IMR-90 (cell line): Measurements from ENCODE around the gene KLHL40. TPM values are rescaled to one million over a fixed set of nuclear protein-coding genes. Genes with fewer than 3 reads are reported as not detected.

ENCODE experiments used
- ATAC-seq: fragments of 200-7000 bp; cut with Tn5 transposase; 2 replicates; pipeline ENCODE4 v1.9.1; 2020; ENCODE audit warnings: low read depth, mild to moderate bottlenecking, moderate library complexity
- BruUV-seq: library from RNA; stranded (reverse); fragments of 400-500 nt; replicated peaks from 2 replicates; lab custom pipeline; 2021; lab: Mats Ljungman, UMichigan
- CTCF ChIA-PET: fragments of 300-600 bp; formaldehyde crosslinking; extraction: SDS; loops from one replicate; lab custom pipeline; 2021; ENCODE audit warnings: antibody characterized with exemption; lab: Yijun Ruan, JAX
- POLR2A ChIA-PET: fragments of 300-600 bp; sonication (Branson Sonifier 250); formaldehyde crosslinking; loops from one replicate; lab custom pipeline; 2022; ENCODE audit warnings: antibody characterized with exemption; ENCODE audit not compliant: unreplicated experiment; lab: Charles Lee
- DNase-seq: peaks from one replicate; pipeline ENCODE4 v3.0.0; 2013
- H2AFZ ChIP-seq: replicated peaks from 2 replicates; pipeline ENCODE3; 2013; ENCODE audit warnings: low read length, mild to moderate bottlenecking; ENCODE audit not compliant: poor library complexity
- H2AK5ac ChIP-seq: 2 replicates; pipeline ENCODE4 v1.6.1; 2013; ENCODE audit warnings: low read depth, low read length, inconsistent platforms
- H2AK9ac ChIP-seq: replicated peaks from 2 replicates; pipeline ENCODE3; 2013; ENCODE audit warnings: mild to moderate bottlenecking, low read depth, low read length, moderate library complexity; ENCODE audit not compliant: poor library complexity
- H2BK120ac ChIP-seq: 2 replicates; pipeline ENCODE4 v1.6.1; 2013; ENCODE audit warnings: low read depth, low read length, inconsistent platforms
- H2BK15ac ChIP-seq: 3 replicates; pipeline ENCODE4 v1.6.1; 2013; ENCODE audit warnings: low read depth, low read length, inconsistent platforms
- H2BK20ac ChIP-seq: 2 replicates; pipeline ENCODE4 v1.6.1; 2013; ENCODE audit warnings: low read depth, mild to moderate bottlenecking, inconsistent platforms, low read length, moderate library complexity
- H2BK5ac ChIP-seq: 2 replicates; pipeline ENCODE4 v1.6.1; 2013; ENCODE audit warnings: mild to moderate bottlenecking, low read depth, low read length, inconsistent platforms; ENCODE audit not compliant: poor library complexity, severe bottlenecking
- H3K14ac ChIP-seq: replicated peaks from 2 replicates; pipeline ENCODE4 v1.6.1; 2013; ENCODE audit warnings: low read depth, low read length, inconsistent platforms
- H3K18ac ChIP-seq: 2 replicates; pipeline ENCODE4 v1.6.1; 2013; ENCODE audit warnings: low read depth, low read length, control low read depth
- H3K23ac ChIP-seq: 2 replicates; pipeline ENCODE4 v1.6.1; 2013; ENCODE audit warnings: low read depth, low read length, inconsistent platforms
- H3K27ac ChIP-seq: 2 replicates; pipeline ENCODE4 v1.5.1; 2013; ENCODE audit warnings: mild to moderate bottlenecking, control low read depth, low read length; ENCODE audit not compliant: insufficient read depth
- H3K27me3 ChIP-seq: 2 replicates; pipeline ENCODE4 v1.6.1; 2013; ENCODE audit warnings: low read length; ENCODE audit not compliant: control insufficient read depth, insufficient read depth
- H3K36me3 ChIP-seq: 2 replicates; pipeline ENCODE4 v1.6.1; 2013; ENCODE audit warnings: low read length, mixed read lengths; ENCODE audit not compliant: control insufficient read depth, insufficient read depth
- H3K4ac ChIP-seq: 2 replicates; pipeline ENCODE4 v1.6.1; 2013; ENCODE audit warnings: low read depth, low read length, inconsistent platforms
- H3K4me1 ChIP-seq: 2 replicates; pipeline ENCODE4 v1.6.1; 2013; ENCODE audit warnings: low read length, mixed read lengths; ENCODE audit not compliant: control insufficient read depth, insufficient read depth
- H3K4me2 ChIP-seq: 2 replicates; pipeline ENCODE4 v1.6.1; 2013; ENCODE audit warnings: low read depth, mild to moderate bottlenecking, control low read depth, low read length, moderate library complexity
- H3K4me3 ChIP-seq: 2 replicates; pipeline ENCODE4 v1.5.1; 2013; ENCODE audit warnings: low read depth, mild to moderate bottlenecking, control low read depth, low read length, moderate library complexity; ENCODE audit not compliant: insufficient read depth
- H3K56ac ChIP-seq: 2 replicates; pipeline ENCODE4 v1.6.1; 2013; ENCODE audit warnings: low read length, inconsistent platforms; ENCODE audit not compliant: insufficient read depth; ENCODE audit errors: extremely low read depth
- H3K79me1 ChIP-seq, 2 experiments: 2 replicates each; pipeline ENCODE4 v1.6.1; 2013; ENCODE audit warnings: low read length in 2 of 2, inconsistent platforms in 1 of 2, low read depth in 1 of 2
- H3K9ac ChIP-seq: 2 replicates; pipeline ENCODE4 v1.6.1; 2013; ENCODE audit warnings: low read depth, low read length, control low read depth
- H3K9me1 ChIP-seq: 2 replicates; pipeline ENCODE4 v1.6.1; 2013; ENCODE audit warnings: low read length, inconsistent platforms; ENCODE audit not compliant: insufficient read depth
- H3K9me3 ChIP-seq: 2 replicates; pipeline ENCODE4 v1.6.1; 2013; ENCODE audit warnings: low read length; ENCODE audit not compliant: control insufficient read depth, insufficient read depth
- H4K20me1 ChIP-seq: 2 replicates; pipeline ENCODE4 v1.6.1; 2013; ENCODE audit warnings: low read length, inconsistent platforms; ENCODE audit not compliant: insufficient read depth
- H4K5ac ChIP-seq: 2 replicates; pipeline ENCODE4 v1.6.1; 2013; ENCODE audit warnings: mild to moderate bottlenecking, low read depth, low read length, control low read depth
- H4K8ac ChIP-seq, 2 experiments: 2 replicates each; pipeline ENCODE4 v1.6.1; 2013; ENCODE audit warnings: low read depth in 2 of 2, low read length in 2 of 2, control low read depth in 1 of 2, inconsistent platforms in 1 of 2
- H4K91ac ChIP-seq: 2 replicates; pipeline ENCODE4 v1.6.1; 2013; ENCODE audit warnings: low read depth, low read length, inconsistent platforms; ENCODE audit not compliant: insufficient read depth
- BHLHE40 ChIP-seq: fragments of 150-350 bp; IDR thresholded peaks from 2 replicates; pipeline ENCODE4 v1.6.1; 2016; ENCODE audit warnings: mild to moderate bottlenecking, low read depth, low read length
- CEBPB ChIP-seq: IDR thresholded peaks from 2 replicates; pipeline ENCODE4 v1.6.1; 2012; ENCODE audit warnings: low read depth, low read length, improper control_type of control experiment
- CTCF ChIP-seq: conservative IDR thresholded peaks from 2 replicates; pipeline ENCODE4 v1.5.1; 2012; ENCODE audit warnings: mild to moderate bottlenecking, low read depth, low read length, improper control_type of control experiment
- ELK1 ChIP-seq: fragments of 150-350 bp; IDR thresholded peaks from 2 replicates; pipeline ENCODE4 v1.6.1; 2016; ENCODE audit warnings: low read depth, mild to moderate bottlenecking, low read length, moderate library complexity, borderline replicate concordance
- MAFK ChIP-seq: IDR thresholded peaks from 2 replicates; pipeline ENCODE4 v1.6.1; 2012; ENCODE audit warnings: low read depth, low read length, improper control_type of control experiment
- MXI1 ChIP-seq: IDR thresholded peaks from 2 replicates; pipeline ENCODE4 v1.6.1; 2012; ENCODE audit warnings: low read depth, mild to moderate bottlenecking, low read length, moderate library complexity, borderline replicate concordance
- NFE2L2 ChIP-seq: fragments of 150-350 bp; IDR thresholded peaks from 2 replicates; pipeline ENCODE4 v1.6.1; 2016; ENCODE audit warnings: low read depth, mild to moderate bottlenecking, low read length
- POLR2A ChIP-seq: IDR thresholded peaks from 2 replicates; pipeline ENCODE4 v1.6.1; 2012; ENCODE audit warnings: mild to moderate bottlenecking, low read depth, low read length
- RAD21 ChIP-seq: IDR thresholded peaks from 2 replicates; pipeline ENCODE4 v1.6.1; 2012; ENCODE audit warnings: low read length, improper control_type of control experiment
- RCOR1 ChIP-seq: IDR thresholded peaks from 2 replicates; pipeline ENCODE4 v1.6.1; 2012; ENCODE audit warnings: mild to moderate bottlenecking, low read length, improper control_type of control experiment; ENCODE audit not compliant: insufficient replicate concordance
- SMC3 ChIP-seq: fragments of 150-350 bp; IDR thresholded peaks from 2 replicates; pipeline ENCODE4 v1.6.1; 2016; ENCODE audit warnings: low read depth, mild to moderate bottlenecking, antibody characterized with exemption, low read length, moderate library complexity
- USF2 ChIP-seq: fragments of 150-350 bp; IDR thresholded peaks from 2 replicates; pipeline ENCODE4 v1.6.1; 2017; ENCODE audit warnings: mild to moderate bottlenecking, antibody characterized with exemption, low read length, low read depth
- WGBS, 2 experiments: methylation state at CpG; one replicate each; pipeline versions ENCODE4 v1.1.5 to v1.1.7; 2013; ENCODE audit warnings: missing lambda C conversion rate in 2 of 2; ENCODE audit not compliant: insufficient read length in 1 of 2; ENCODE audit errors: extremely low coverage in 2 of 2; 5-methylcytosine and 5-hydroxymethylcytosine counted together
- dilution Hi-C: fragments of 300-500 bp; cut with HindIII; formaldehyde crosslinking; loops from one replicate; pipeline ENCODE4 v1.14.3; 2018; ENCODE audit warnings: low sequenced_read_pairs; ENCODE audit not compliant: unreplicated experiment
- in situ Hi-C: fragments of 300-500 bp; cut with MboI; formaldehyde crosslinking; loops from 3 replicates; pipeline ENCODE4 v1.14.3; 2019; ENCODE audit warnings: low sequenced_read_pairs, inconsistent platforms, mixed read lengths
- intact Hi-C: fragments of 100-400 bp; cut with micrococcal nuclease; formaldehyde crosslinking; loops from 2 replicates; pipeline ENCODE4 v1.10.0; 2022
- polyA plus RNA-seq, 3 experiments: library from polyadenylated mRNA; depleted of rRNA; stranded (reverse); fragments of >200 nt; gene quantifications; 2 replicates each; pipeline ENCODE4 v1.2.3, GENCODE V29; 2012; ENCODE audit warnings: low replicate concordance in 1 of 3
- total RNA-seq: library from RNA; depleted of rRNA; stranded (reverse); fragments of >200 nt; gene quantifications from 2 replicates; pipeline ENCODE4 v1.2.3, GENCODE V29; 2012

KLHL40 gene
- total and polyA plus RNA-seq, 2 of the 4 experiments (the other 2 are of a cell fraction): not detected

- BruUV-seq: no TSS peak
- no peak overlapping the region for H2BK5ac ChIP-seq
Observed at GRCh38 chr3:42637001-42637400, 48.3 kb upstream of the KLHL40 start.

More at GRCh38 chr3:42637001-42637400, 48.3 kb upstream of the KLHL40 start:
- no peak overlapping the region for H2AK9ac ChIP-seq
- no peak overlapping the region for H3K4me3 ChIP-seq
- H4K91ac ChIP-seq: no peak overlapping the region
- no peak overlapping the region for H3K4me2 ChIP-seq
- H2BK15ac ChIP-seq: no peak overlapping the region
- no peak overlapping the region for H4K8ac ChIP-seq
- peaks cover 21 to 40% of the 10 kb centered on the region in 2 experiments for H3K79me1 ChIP-seq
- H3K18ac ChIP-seq: no peak overlapping the region
- ATAC-seq (no peak), DNase-seq (no peak)
- no peak overlapping the region for H3K23ac ChIP-seq
- no peak overlapping the region for H3K4ac ChIP-seq
- in situ Hi-C loops (no loop called here), intact Hi-C loops (loop anchor here (5.0 kb wide), 1 partner anchor 35 kb away; the partner anchor contains the start of gene NKTR), dilution Hi-C loops (no loop called here)
- peaks cover 6% of the 10 kb centered on the region; the same call in 1 of the 2 replicates for H4K20me1 ChIP-seq
- H2BK120ac ChIP-seq: no peak overlapping the region
- H2BK20ac ChIP-seq: no peak overlapping the region
- no peak overlapping the region for H3K9ac ChIP-seq
- no peak overlapping the region for H3K14ac ChIP-seq
- H2AK5ac ChIP-seq: no peak overlapping the region
- H3K9me1 ChIP-seq: 0 out of 2 replicates have a peak, but pooled peaks cover 4% of the 10 kb centered on the region
- no peak overlapping the region for H3K56ac ChIP-seq
- no peak overlapping the region for H3K27ac ChIP-seq
- TF ChIP-seq USF2 (no peak), MXI1 (no peak), ELK1 (no peak), CEBPB (no peak), CTCF (no peak), RAD21 (no peak), SMC3 (no peak), BHLHE40 (no peak), RCOR1 (no peak), POLR2A (no peak), NFE2L2 (no peak), MAFK (no peak)
- no CpG with 5 or more reads among the region's 6 CpGs for WGBS, 2 experiments
- H3K36me3 ChIP-seq: peaks cover 50% of the 10 kb centered on the region
- H4K5ac ChIP-seq: no peak overlapping the region
- CTCF ChIA-PET: interaction anchor here (0.7 to 0.9 kb wide), 2 partner anchors 8 to 119 kb away, joined by 3 read pairs; no protein-coding TSS in a partner anchor
- peaks cover 3% of the 10 kb centered on the region; the same call in 1 of the 2 replicates for H3K4me1 ChIP-seq
- no peaks in the 10 kb centered on the region for H3K9me3 ChIP-seq
- H2AFZ ChIP-seq: no peak overlapping the region
- POLR2A ChIA-PET: no interaction called here
- H3K27me3 ChIP-seq: no peaks in the 10 kb centered on the region
